Myocyte (in vitro differentiated cells): ENCODE data around the gene APIP. TPM values are rescaled to one million over a fixed set of nuclear protein-coding genes. Genes with fewer than 3 reads are reported as not detected.
A peak's percentile ranks its signal among the peaks of the same experiment; 100 is the strongest.

ENCODE experiments used
- DNase-seq: peaks from one replicate; pipeline ENCODE4 v3.0.0-alpha.2; 2012; ENCODE audit warnings: low read depth
- polyA plus RNA-seq: library from polyadenylated mRNA; unstranded; fragments of >200 nt; gene quantifications from one replicate; pipeline ENCODE4 v1.2.1, GENCODE V29; 2012; ENCODE audit warnings: missing spikeins
- total RNA-seq: library from RNA; depleted of rRNA; stranded (reverse); fragments of >200 nt; gene quantifications from 2 replicates; pipeline ENCODE4 v1.2.3, GENCODE V29; 2014

The APIP gene, protein sequence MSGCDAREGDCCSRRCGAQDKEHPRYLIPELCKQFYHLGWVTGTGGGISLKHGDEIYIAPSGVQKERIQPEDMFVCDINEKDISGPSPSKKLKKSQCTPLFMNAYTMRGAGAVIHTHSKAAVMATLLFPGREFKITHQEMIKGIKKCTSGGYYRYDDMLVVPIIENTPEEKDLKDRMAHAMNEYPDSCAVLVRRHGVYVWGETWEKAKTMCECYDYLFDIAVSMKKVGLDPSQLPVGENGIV
- 21.7 and 34.2 TPM in 2 replicates for total RNA-seq
- 12.8 TPM for polyA plus RNA-seq

DNA sequence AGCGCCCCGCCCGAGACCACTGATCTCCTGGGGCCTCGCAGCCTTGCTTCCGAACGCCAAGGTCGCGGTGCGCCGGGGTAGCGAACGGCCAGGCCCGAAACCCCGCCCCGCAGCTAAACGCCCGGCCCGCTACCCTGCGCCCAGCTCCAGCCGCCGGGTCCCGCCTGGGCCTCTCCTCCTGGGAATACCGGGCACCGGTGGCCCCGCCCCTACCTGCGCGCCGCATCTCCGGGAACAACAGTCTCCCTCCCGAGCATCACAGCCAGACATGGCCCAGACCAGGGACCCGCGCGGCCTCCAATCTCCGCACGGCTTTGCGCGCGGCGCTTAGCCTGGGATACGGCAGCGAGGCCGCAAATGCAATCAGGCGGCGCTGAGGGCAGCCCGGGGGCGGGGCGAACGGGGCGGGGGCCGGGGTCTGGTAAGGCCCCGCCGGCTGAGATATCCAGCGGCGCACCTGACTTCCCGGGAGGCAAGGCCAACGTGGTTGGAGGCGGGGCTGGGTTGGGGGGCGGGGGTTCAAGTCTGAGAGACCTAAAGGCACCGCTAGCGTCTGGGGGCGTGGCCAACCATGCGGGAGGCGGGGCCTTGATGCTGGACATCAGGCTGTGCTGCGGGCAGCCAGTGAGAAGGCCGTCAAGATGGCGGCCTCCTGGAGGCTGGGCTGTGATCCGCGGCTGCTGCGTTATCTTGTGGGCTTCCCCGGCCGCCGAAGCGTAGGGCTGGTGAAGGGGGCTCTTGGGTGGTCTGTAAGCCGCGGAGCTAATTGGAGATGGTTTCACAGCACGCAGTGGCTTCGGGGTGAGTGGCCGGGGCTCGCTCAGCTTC lies at the start of gene APIP, which contains the start of gene PDHX:
Gene APIP (minus strand): TSS at position 365 of the 828 bp plus-strand sequence. CDS start 95 bp downstream, at position 270.
Gene PDHX (plus strand): TSS at position 604 of the 828 bp plus-strand sequence. CDS start 38 bp downstream, at position 642.
- DNase-seq = peak; percentile 99

- no peak for DNase-seq
These were observed 48.6 kb upstream of the APIP start for GRCh38 chr11:34964610-34965331.

GRCh38 chr11:34963351-34963750 lies 47.2 kb upstream of the APIP start:
- no peak for DNase-seq

DNA sequence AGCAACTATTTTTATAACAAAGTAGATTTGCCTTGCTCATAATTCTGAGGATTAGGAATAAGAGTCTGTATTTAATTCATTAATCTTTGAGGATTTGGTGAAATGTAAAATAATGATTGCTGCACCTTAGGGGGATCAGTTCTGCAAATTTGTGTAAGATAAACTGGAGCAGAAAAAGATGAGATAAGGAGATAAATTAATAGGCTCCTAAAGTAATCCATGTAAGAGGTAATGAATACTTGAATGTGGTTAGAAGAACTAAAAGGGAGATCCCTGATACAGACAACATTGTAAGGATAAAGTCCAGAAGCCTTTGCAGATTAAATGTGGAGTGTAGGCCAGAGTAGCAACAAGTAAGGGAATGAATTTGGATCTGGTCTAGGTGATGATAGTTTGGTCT lies 45.9 kb upstream of the APIP start:
- DNase-seq = no peak

- peak; percentile 14 for DNase-seq
These were observed 44.1 kb upstream of the APIP start for GRCh38 chr11:34960277-34960676.

- DNase-seq = no peak
These were observed 43.6 kb upstream of the APIP start for GRCh38 chr11:34959770-34960169.

- no peak for DNase-seq
These were observed 41.4 kb upstream of the APIP start for GRCh38 chr11:34957606-34958005.

GRCh38 chr11:34957206-34957605 lies 41.0 kb upstream of the APIP start:
- no peak for DNase-seq

- DNase-seq = no peak
These were observed 37.8 kb upstream of the APIP start for GRCh38 chr11:34953955-34954354.

GRCh38 chr11:34948696-34949095 lies 32.5 kb upstream of the APIP start:
- no peak for DNase-seq

DNA sequence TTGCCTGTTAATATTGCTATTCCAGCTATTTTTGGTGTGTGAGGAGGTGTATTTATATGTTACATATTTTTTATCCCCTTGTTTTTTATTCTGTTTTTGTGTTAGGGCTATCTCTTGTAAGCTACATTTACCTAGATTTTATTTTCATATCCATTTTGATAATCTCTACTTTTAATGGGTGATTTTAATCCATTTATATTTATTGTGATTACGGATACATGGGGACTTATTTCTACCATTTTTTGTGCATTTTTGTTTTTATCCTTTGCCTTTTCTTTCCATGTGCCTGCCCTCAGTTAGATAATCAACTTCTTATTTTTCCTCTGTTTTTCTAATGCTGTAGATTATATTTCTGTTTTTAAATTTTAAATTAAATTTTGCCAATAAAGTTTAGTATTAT lies 28.5 kb upstream of the APIP start:
- DNase-seq = no peak

DNA sequence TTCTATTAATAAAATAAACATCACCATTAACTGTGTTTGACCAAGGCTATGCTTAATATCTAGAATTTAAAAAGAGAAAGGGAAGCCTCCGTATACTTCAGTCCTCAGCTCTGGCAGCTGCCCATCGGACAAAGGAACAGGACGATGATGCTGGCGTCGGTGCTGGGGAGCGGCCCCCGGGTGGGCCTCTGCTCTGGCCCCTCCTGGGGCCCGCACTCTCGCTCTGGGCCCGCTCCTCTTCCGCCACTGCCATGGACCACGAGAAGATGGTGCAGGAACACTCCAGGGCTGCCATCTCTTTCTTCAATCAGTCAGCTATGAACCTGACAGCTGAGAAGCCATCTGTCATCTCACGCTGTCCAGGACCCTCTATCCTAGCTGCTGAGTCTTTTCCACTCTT lies 25.5 kb upstream of the APIP start:
- DNase-seq = no peak

DNA sequence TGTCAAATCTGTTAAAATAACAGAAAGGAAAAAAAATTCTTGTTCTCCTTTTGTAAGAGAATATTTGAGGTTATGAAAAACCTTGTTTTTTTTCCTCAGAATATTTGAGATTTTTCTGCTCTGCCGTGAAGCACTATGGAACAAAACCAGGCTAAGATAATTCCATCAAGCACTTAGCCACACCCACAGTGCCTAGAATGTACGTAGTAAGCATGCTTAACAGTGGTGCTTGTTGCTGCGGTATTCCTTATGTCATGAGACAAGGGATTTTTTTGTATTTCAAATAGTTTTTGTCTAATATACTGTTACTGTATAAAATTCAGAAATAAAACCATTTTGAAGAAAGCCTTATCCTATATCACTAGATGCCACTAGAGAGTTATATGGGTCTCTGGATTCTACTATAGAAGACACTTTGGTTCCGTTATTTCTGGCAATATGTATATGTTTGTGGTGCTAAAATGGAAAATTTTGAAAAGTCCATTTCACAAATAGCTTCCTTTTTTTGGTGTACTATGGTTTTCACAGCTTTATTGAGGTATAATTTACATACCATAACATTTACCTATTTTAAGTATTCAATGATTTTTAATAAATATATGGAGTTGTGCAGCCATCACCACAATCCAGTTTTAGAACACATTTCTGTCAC lies 24.0 kb upstream of the APIP start:
- DNase-seq = peak; percentile 19

DNA sequence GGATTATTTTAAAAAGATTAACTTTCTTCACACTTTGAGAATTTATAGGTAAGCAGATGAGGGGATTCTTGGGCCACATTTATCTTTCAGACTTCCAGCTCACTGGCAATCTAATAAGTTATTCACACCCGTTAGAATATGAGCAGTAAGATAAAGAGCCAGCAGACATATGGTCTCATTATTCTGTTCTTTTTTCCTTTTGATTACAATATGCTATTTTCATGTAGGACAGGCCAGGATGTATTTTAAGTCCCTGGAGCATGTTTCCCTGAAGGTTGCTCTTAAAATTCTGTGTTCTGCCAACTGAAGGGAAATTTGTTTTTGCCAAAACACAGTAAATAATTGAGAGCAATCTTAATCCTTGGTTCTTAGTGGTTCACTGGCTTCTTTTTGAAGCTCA lies 22.4 kb upstream of the APIP start:
- DNase-seq = no peak

GRCh38 chr11:34936945-34937629 lies 20.9 kb upstream of the APIP start:
- no peak for DNase-seq

- DNase-seq = no peak
These were observed 13.9 kb upstream of the APIP start for GRCh38 chr11:34929794-34930763.

DNA sequence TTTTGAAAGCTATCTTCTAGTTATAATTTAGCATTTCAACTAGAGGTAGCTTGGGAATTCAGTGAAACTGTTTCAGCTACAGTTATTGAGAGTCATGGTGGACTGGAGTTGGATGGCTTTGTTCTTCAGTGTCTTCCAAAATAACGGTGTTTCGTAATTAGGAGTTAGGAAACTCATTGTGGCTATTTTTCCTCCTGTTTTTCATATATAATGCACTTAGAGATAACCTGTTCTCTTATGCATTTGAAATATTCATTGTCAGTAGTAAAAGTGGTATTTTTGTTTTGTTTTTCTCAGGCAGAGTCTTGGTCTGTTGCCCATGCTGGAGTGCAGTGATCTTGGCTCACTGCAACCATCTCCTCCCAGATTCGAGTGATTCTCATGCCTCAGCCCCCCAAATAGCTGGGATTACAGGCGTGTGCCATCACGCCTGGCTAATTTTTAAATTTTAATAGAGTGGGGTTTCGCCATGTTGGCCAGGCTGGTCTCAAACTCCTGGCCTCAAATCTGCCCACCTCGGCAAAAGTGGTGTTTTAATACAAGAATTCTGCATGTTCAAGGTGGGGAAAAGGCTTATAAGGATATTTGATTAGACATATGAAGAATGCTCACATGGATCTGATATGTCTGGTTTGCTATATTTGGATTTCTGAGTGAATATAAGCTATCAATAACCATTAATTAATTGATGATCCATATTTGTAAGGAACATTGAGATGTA lies 12.9 kb upstream of the APIP start:
- no peak for DNase-seq

- no peak for DNase-seq
These were observed 12.2 kb upstream of the APIP start for GRCh38 chr11:34928268-34928959.
